A673 (cell line): ENCODE data around the gene CYP2W1. TPM values are rescaled to one million over a fixed set of nuclear protein-coding genes. Genes with fewer than 3 reads are reported as not detected.
A peak's percentile ranks its signal among the peaks of the same experiment; 100 is the strongest.
"Not testable (repeated sequence)": the region's sequence is repeated elsewhere in the genome, so short reads cannot be mapped to it uniquely, and the experiment has no call there.

Source experiments
- BruUV-seq: library from RNA; stranded (reverse); fragments of 400-500 nt; replicated peaks from 2 replicates; lab custom pipeline; 2021; lab: Mats Ljungman, UMichigan
- CTCF ChIA-PET: fragments of 300-600 bp; sonication (Branson Sonifier 250); formaldehyde crosslinking; loops from one replicate; lab custom pipeline; 2022; ENCODE audit warnings: antibody characterized with exemption; lab: Charles Lee
- POLR2A ChIA-PET: fragments of 300-600 bp; sonication (Branson Sonifier 250); formaldehyde crosslinking; loops from one replicate; lab custom pipeline; 2022; ENCODE audit warnings: antibody characterized with exemption; ENCODE audit not compliant: low non-redundant PET; lab: Charles Lee
- DNase-seq: peaks from one replicate; pipeline ENCODE4 v3.0.0-alpha.2; 2015; ENCODE audit warnings: low spot score
- H3K27ac ChIP-seq: fragments of 200-600 bp; sonication (generic); 2 replicates; pipeline ENCODE4 v1.5.1; 2016; ENCODE audit warnings: mixed run types, low read depth, mild to moderate bottlenecking, mixed read lengths, antibody characterized with exemption, low read length; ENCODE audit not compliant: poor library complexity, severe bottlenecking
- H3K27me3 ChIP-seq: fragments of 200-600 bp; sonication (generic); replicated peaks from 2 replicates; pipeline ENCODE4 v1.6.1; 2017; ENCODE audit warnings: mixed run types, low read depth, mild to moderate bottlenecking, mixed read lengths, antibody characterized with exemption, low read length; ENCODE audit not compliant: insufficient read depth, poor library complexity
- H3K36me3 ChIP-seq: fragments of 200-600 bp; sonication (generic); 2 replicates; pipeline ENCODE4 v1.6.1; 2016; ENCODE audit warnings: mixed run types, mild to moderate bottlenecking, mixed read lengths, antibody characterized with exemption, low read length; ENCODE audit not compliant: insufficient read depth, poor library complexity, severe bottlenecking
- H3K4me1 ChIP-seq: fragments of 200-600 bp; sonication (generic); 2 replicates; pipeline ENCODE4 v1.6.1; 2017; ENCODE audit warnings: mixed run types, mild to moderate bottlenecking, mixed read lengths, antibody characterized with exemption, low read length; ENCODE audit not compliant: insufficient read depth, poor library complexity, severe bottlenecking
- H3K4me3 ChIP-seq: fragments of 200-600 bp; sonication (generic); 2 replicates; pipeline ENCODE4 v1.5.1; 2016; ENCODE audit warnings: low read depth, mixed run types, mild to moderate bottlenecking, mixed read lengths, low read length; ENCODE audit not compliant: poor library complexity, severe bottlenecking
- H3K9me3 ChIP-seq: fragments of 200-600 bp; sonication (generic); 2 replicates; pipeline ENCODE4 v1.6.1; 2016; ENCODE audit warnings: mixed run types, low read depth, mild to moderate bottlenecking, mixed read lengths, antibody characterized with exemption, low read length; ENCODE audit not compliant: poor library complexity, severe bottlenecking
- EZH2 ChIP-seq: fragments of 200-600 bp; sonication (generic); IDR thresholded peaks from 2 replicates; pipeline ENCODE4 v1.6.1; 2017; ENCODE audit warnings: borderline replicate concordance, low read depth, mild to moderate bottlenecking, mixed read lengths, antibody characterized with exemption, low read length; ENCODE audit not compliant: poor library complexity, severe bottlenecking
- intact Hi-C: fragments of 100-400 bp; cut with micrococcal nuclease; formaldehyde crosslinking; loops from one replicate; pipeline ENCODE4 v1.10.0; 2022; ENCODE audit not compliant: unreplicated experiment
- total RNA-seq: library from RNA; stranded (reverse); gene quantifications from 2 replicates; pipeline ENCODE4 v1.2.3, GENCODE V29; 2021
- TF ChIP-seq, protein P1 (sequence below): fragments of 300-800, 200-600 bp; sonication (generic); conservative IDR thresholded peaks from 2 replicates; pipeline ENCODE4 v1.5.1; 2017; ENCODE audit warnings: low read depth, mild to moderate bottlenecking, antibody characterized with exemption, low read length, moderate library complexity, mixed read lengths

Gene CYP2W1
- total RNA-seq, 1 experiment from 2014 or later: not detected

DNA sequence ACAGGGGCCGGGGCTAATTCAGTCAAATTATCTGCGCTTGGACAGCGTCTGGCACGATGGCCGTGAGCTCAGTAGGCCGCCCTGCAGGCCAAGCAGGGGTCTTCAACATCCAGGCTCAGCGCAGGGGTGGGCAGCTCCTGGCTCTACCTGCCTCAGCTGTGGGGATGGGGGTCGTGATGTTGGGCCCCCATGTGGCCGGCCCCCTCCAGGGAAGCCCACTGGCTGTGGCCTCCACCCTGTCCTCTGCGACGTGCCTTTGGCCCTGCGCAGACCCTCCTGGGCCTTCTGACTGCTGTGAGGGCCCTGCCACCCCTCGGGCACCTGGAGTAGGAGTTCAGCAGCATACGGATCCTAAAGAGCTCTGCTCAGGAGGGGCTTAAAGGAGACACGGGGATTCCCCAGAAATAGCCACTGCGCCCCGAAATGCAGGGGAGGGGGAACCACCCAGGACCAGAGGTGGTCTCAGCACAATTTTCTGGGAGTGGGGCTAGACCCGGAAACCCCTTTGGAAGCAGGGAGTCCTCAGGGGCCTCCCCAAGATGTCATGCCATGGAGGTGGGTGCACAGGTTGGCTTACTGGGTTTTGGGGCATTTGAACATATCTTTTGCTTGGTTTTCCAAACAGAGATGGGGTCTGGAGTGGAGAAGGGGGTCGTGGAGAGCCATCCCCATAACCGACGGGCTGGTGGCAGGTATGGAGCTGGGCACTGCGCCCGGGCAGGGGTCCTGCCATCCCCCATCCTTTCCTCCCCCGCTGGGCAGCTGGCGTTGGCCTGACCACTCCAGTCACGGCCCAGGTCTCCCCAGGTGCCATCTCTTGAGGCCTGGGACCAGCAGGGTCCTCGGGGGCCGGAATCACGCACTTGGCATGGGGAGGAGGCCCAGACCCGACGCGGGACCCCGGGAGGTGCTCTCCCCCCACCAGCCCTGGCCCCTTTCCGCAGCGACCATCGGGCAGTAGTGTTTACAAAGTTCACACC is 24.5 kb upstream of the CYP2W1 start:
- ChIA-PET POLR2A (no interaction called here), CTCF (interaction anchor here (0.7 kb wide), 1 partner anchor 108 kb away, joined by 3 read pairs; no protein-coding TSS in a partner anchor)
- DNase-seq: no peak
- no peaks in the 10 kb centered on the region for H3K27me3 ChIP-seq
- no peak overlapping the region for H3K4me3 ChIP-seq
- peaks cover 20% of the 10 kb centered on the region for H3K4me1 ChIP-seq
- intact Hi-C loops: loop anchor here (10.0 kb wide), 1 partner anchor 174 kb away; no protein-coding TSS in a partner anchor
- BruUV-seq: no TSS peak
- H3K27ac ChIP-seq: peak overlapping the region; percentile 55
- no peaks in the 10 kb centered on the region for H3K9me3 ChIP-seq
- TF ChIP-seq, protein P1, sequence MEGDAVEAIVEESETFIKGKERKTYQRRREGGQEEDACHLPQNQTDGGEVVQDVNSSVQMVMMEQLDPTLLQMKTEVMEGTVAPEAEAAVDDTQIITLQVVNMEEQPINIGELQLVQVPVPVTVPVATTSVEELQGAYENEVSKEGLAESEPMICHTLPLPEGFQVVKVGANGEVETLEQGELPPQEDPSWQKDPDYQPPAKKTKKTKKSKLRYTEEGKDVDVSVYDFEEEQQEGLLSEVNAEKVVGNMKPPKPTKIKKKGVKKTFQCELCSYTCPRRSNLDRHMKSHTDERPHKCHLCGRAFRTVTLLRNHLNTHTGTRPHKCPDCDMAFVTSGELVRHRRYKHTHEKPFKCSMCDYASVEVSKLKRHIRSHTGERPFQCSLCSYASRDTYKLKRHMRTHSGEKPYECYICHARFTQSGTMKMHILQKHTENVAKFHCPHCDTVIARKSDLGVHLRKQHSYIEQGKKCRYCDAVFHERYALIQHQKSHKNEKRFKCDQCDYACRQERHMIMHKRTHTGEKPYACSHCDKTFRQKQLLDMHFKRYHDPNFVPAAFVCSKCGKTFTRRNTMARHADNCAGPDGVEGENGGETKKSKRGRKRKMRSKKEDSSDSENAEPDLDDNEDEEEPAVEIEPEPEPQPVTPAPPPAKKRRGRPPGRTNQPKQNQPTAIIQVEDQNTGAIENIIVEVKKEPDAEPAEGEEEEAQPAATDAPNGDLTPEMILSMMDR: no peak
- no peak for TF ChIP-seq EZH2
- H3K36me3 ChIP-seq: no peaks in the 10 kb centered on the region

GRCh38 chr7:959271-959670 is 23.7 kb upstream of the CYP2W1 start:
- H3K9me3 ChIP-seq: no peaks in the 10 kb centered on the region
- TF ChIP-seq EZH2: no peak
- TF ChIP-seq, protein P1: no peak
- peaks cover 17% of the 10 kb centered on the region for H3K4me1 ChIP-seq
- DNase-seq: peak; percentile 95
- intact Hi-C loops: loop anchor here (10.0 kb wide), 1 partner anchor 174 kb away; no protein-coding TSS in a partner anchor
- H3K27me3 ChIP-seq: no peaks in the 10 kb centered on the region
- H3K27ac ChIP-seq: peak overlapping the region; percentile 55
- BruUV-seq: no TSS peak
- CTCF ChIA-PET: interaction anchor here (0.7 kb wide), 1 partner anchor 107 kb away, joined by 3 read pairs; no protein-coding TSS in a partner anchor
- POLR2A ChIA-PET: no interaction called here
- no peaks in the 10 kb centered on the region for H3K36me3 ChIP-seq
- no peak overlapping the region for H3K4me3 ChIP-seq

GRCh38 chr7:959740-960139 is 23.2 kb upstream of the CYP2W1 start:
- H3K4me3 ChIP-seq, POLR2A ChIA-PET, H3K27ac ChIP-seq, H3K27me3 ChIP-seq, BruUV-seq, H3K36me3 ChIP-seq, H3K9me3 ChIP-seq, DNase-seq: not testable (repeated sequence)
- intact Hi-C loops: loop anchor here (10.0 kb wide), 1 partner anchor 175 kb away; no protein-coding TSS in a partner anchor
- CTCF ChIA-PET: interaction anchor here (0.7 to 1.2 kb wide), 2 partner anchors 33 to 107 kb away, joined by 3 to 6 read pairs; no protein-coding TSS in a partner anchor
- H3K4me1 ChIP-seq: peaks cover 21% of the 10 kb centered on the region
